K562 treated with DMSO at 1 percent for 48 hours (cell line): Measurements from ENCODE around the gene ZKSCAN2. TPM values are rescaled to one million over a fixed set of nuclear protein-coding genes. Genes with fewer than 3 reads are reported as not detected.

Experiments used
- total RNA-seq: library from RNA; unstranded; fragments of 300-600 nt; gene quantifications from 2 replicates; pipeline ENCODE4 v1.2.3, GENCODE V29; 2022; ENCODE audit warnings: low replicate concordance; ENCODE audit errors: extremely low read depth

ZKSCAN2 gene
- total RNA-seq, result not detected in 2 replicates

GRCh38 chr16:25257470-25257955 is at the start of gene ZKSCAN2:
Gene ZKSCAN2 (minus strand): TSS chr16:25257845. CDS start chr16:25257127, 718 bp downstream.

Other genes with a start within 250 kb of the ZKSCAN2 start
- not detected in 2 replicates for gene ARHGAP17, start 242.5 kb downstream of the ZKSCAN2 start, total RNA-seq
- not detected in 2 replicates for gene LCMT1, start 146.1 kb downstream of the ZKSCAN2 start, total RNA-seq
- not detected in 2 replicates for gene AQP8, start 40.9 kb downstream of the ZKSCAN2 start, total RNA-seq